Karpas-422 (cell line): ENCODE results near the gene PLD1. TPM values are rescaled to one million over a fixed set of nuclear protein-coding genes. Genes with fewer than 3 reads are reported as not detected.

Experiments
- DNase-seq: peaks from one replicate; pipeline ENCODE4 v3.0.0-alpha.2; 2015
- H2AFZ ChIP-seq: fragments of 200-600 bp; sonication (generic); 2 replicates; pipeline ENCODE4 v1.6.1; 2014; ENCODE audit warnings: antibody characterized with exemption, low read length, mixed read lengths
- H3K27ac ChIP-seq: fragments of 200-600 bp; sonication (generic); 2 replicates; pipeline ENCODE4 v1.5.1; 2014; ENCODE audit warnings: mild to moderate bottlenecking, low read length, moderate library complexity
- H3K27me3 ChIP-seq: fragments of 200-600 bp; sonication (generic); 2 replicates; pipeline ENCODE4 v1.6.1; 2014; ENCODE audit warnings: low read length, mixed read lengths
- H3K36me3 ChIP-seq: fragments of 200-600 bp; sonication (generic); 2 replicates; pipeline ENCODE4 v1.6.1; 2014; ENCODE audit warnings: low read length, mixed read lengths; ENCODE audit not compliant: insufficient read depth
- H3K4me1 ChIP-seq: fragments of 200-600 bp; sonication (generic); 2 replicates; pipeline ENCODE4 v1.6.1; 2014; ENCODE audit warnings: mild to moderate bottlenecking, low read length, mixed read lengths
- H3K4me2 ChIP-seq: fragments of 200-600 bp; sonication (generic); 2 replicates; pipeline ENCODE4 v1.6.1; 2014; ENCODE audit warnings: low read length, low read depth, mild to moderate bottlenecking; ENCODE audit not compliant: poor library complexity, severe bottlenecking
- H3K4me3 ChIP-seq: fragments of 200-600 bp; sonication (generic); 2 replicates; pipeline ENCODE4 v1.5.1; 2014; ENCODE audit warnings: mild to moderate bottlenecking, antibody characterized with exemption, low read length, mixed read lengths
- H3K79me2 ChIP-seq: fragments of 200-600 bp; sonication (generic); 2 replicates; pipeline ENCODE4 v1.6.1; 2014; ENCODE audit warnings: mild to moderate bottlenecking, low read length, mixed read lengths
- H3K9ac ChIP-seq: fragments of 200-600 bp; sonication (generic); 2 replicates; pipeline ENCODE4 v1.6.0; 2014; ENCODE audit warnings: low read length
- H3K9me2 ChIP-seq: fragments of 200-600 bp; sonication (generic), shearing (Covaris generic); replicated peaks from 2 replicates; pipeline ENCODE4 v1.6.0; 2014; ENCODE audit warnings: mild to moderate bottlenecking, low read length, moderate library complexity; ENCODE audit not compliant: insufficient read depth
- H3K9me3 ChIP-seq: fragments of 300-700, 200-600 bp; sonication (generic); 2 replicates; pipeline ENCODE4 v1.6.1; 2014; ENCODE audit warnings: low read length, mixed read lengths
- H4K20me1 ChIP-seq: fragments of 200-600 bp; sonication (generic); 2 replicates; pipeline ENCODE4 v1.6.1; 2014; ENCODE audit warnings: mild to moderate bottlenecking, antibody characterized with exemption, low read length, low read depth; ENCODE audit not compliant: insufficient read depth
- total RNA-seq: library from RNA; depleted of rRNA; stranded (reverse); fragments of >200 nt; shearing (Covaris generic); gene quantifications from 2 replicates; pipeline ENCODE4 v1.2.3, GENCODE V29; 2014; ENCODE audit warnings: low replicate concordance

Gene PLD1
- total RNA-seq, 1 experiment from 2014 or later: not detected

- no peaks in the 10 kb centered on the region for H3K79me2 ChIP-seq
- no peak overlapping the region for H3K9ac ChIP-seq
- no peaks in the 10 kb centered on the region for H3K36me3 ChIP-seq
Measured at GRCh38 chr3:171790574-171790897, 19.7 kb downstream of the PLD1 start.

GRCh38 chr3:171789759-171790505 lies 20.4 kb downstream of the PLD1 start:
- H4K20me1 ChIP-seq: no peaks in the 10 kb centered on the region
- no peaks in the 10 kb centered on the region for H3K27me3 ChIP-seq
- no peak overlapping the region for H2AFZ ChIP-seq
- no peak overlapping the region for H3K27ac ChIP-seq
- no peaks in the 10 kb centered on the region for H3K36me3 ChIP-seq
- H3K4me3 ChIP-seq: no peak overlapping the region
- DNase-seq: no peak
- H3K9ac ChIP-seq: no peak overlapping the region
- H3K79me2 ChIP-seq: no peaks in the 10 kb centered on the region
- no peak overlapping the region for H3K4me2 ChIP-seq
- H3K9me2 ChIP-seq: no peaks in the 10 kb centered on the region
- peaks cover 14% of the 10 kb centered on the region for H3K4me1 ChIP-seq
- H3K9me3 ChIP-seq: no peaks in the 10 kb centered on the region

More at GRCh38 chr3:171790574-171790897, 19.7 kb downstream of the PLD1 start:
- peaks cover 14% of the 10 kb centered on the region for H3K4me1 ChIP-seq
- H3K9me3 ChIP-seq: no peaks in the 10 kb centered on the region
- no peaks in the 10 kb centered on the region for H3K9me2 ChIP-seq
- H3K27me3 ChIP-seq: no peaks in the 10 kb centered on the region
- H2AFZ ChIP-seq: 0 out of 2 replicates have a peak overlapping the region, but pooled peaks have one; percentile 14
- DNase-seq: no peak
- no peaks in the 10 kb centered on the region for H4K20me1 ChIP-seq
- H3K4me3 ChIP-seq: no peak overlapping the region
- no peak overlapping the region for H3K4me2 ChIP-seq
- H3K27ac ChIP-seq: no peak overlapping the region

GRCh38 chr3:171788546-171789351 lies 21.5 kb downstream of the PLD1 start:
- no peak overlapping the region for H2AFZ ChIP-seq
- no peaks in the 10 kb centered on the region for H3K79me2 ChIP-seq
- H3K9me3 ChIP-seq: no peaks in the 10 kb centered on the region
- no peaks in the 10 kb centered on the region for H3K27me3 ChIP-seq
- peak overlapping the region; percentile 28 for H3K4me3 ChIP-seq
- DNase-seq: no peak
- H3K4me2 ChIP-seq: peak overlapping the region; percentile 33
- H3K27ac ChIP-seq: no peak overlapping the region
- no peaks in the 10 kb centered on the region for H4K20me1 ChIP-seq
- H3K36me3 ChIP-seq: no peaks in the 10 kb centered on the region
- H3K4me1 ChIP-seq: peaks cover 14% of the 10 kb centered on the region
- H3K9ac ChIP-seq: no peak overlapping the region
- H3K9me2 ChIP-seq: no peaks in the 10 kb centered on the region

GRCh38 chr3:171786997-171787396 lies 23.3 kb downstream of the PLD1 start:
- Histone ChIP-seq H3K27me3 (no peaks in the 10 kb centered on the region), H3K4me1 (peaks cover 14% of the 10 kb centered on the region), H3K9ac (no peak overlapping the region), H3K79me2 (no peaks in the 10 kb centered on the region), H2AFZ (no peak overlapping the region), H4K20me1 (no peaks in the 10 kb centered on the region), H3K4me2 (no peak overlapping the region), H3K4me3 (no peak overlapping the region), H3K27ac (no peak overlapping the region), H3K9me2 (no peaks in the 10 kb centered on the region), H3K9me3 (no peaks in the 10 kb centered on the region), H3K36me3 (no peaks in the 10 kb centered on the region)
- no peak for DNase-seq

- no peak for DNase-seq
- no peaks in the 10 kb centered on the region for H3K36me3 ChIP-seq
- no peak overlapping the region for H3K4me3 ChIP-seq
- no peak overlapping the region for H3K4me2 ChIP-seq
- peaks cover 14% of the 10 kb centered on the region for H3K4me1 ChIP-seq
- H3K9me2 ChIP-seq: no peaks in the 10 kb centered on the region
- no peak overlapping the region for H2AFZ ChIP-seq
- no peak overlapping the region for H3K9ac ChIP-seq
- H4K20me1 ChIP-seq: no peaks in the 10 kb centered on the region
- no peaks in the 10 kb centered on the region for H3K27me3 ChIP-seq
- H3K79me2 ChIP-seq: no peaks in the 10 kb centered on the region
- no peak overlapping the region for H3K27ac ChIP-seq
- no peaks in the 10 kb centered on the region for H3K9me3 ChIP-seq
Measured at GRCh38 chr3:171784937-171785336, 25.3 kb downstream of the PLD1 start.

GRCh38 chr3:171784387-171784786 lies 25.9 kb downstream of the PLD1 start:
- no peak overlapping the region for H3K27ac ChIP-seq
- H3K4me2 ChIP-seq: no peak overlapping the region
- H3K27me3 ChIP-seq: no peaks in the 10 kb centered on the region
- no peak overlapping the region for H3K4me3 ChIP-seq
- H3K36me3 ChIP-seq: no peaks in the 10 kb centered on the region
- H4K20me1 ChIP-seq: no peaks in the 10 kb centered on the region
- H3K79me2 ChIP-seq: no peaks in the 10 kb centered on the region
- H3K9ac ChIP-seq: no peak overlapping the region
- no peaks in the 10 kb centered on the region for H3K9me2 ChIP-seq
- no peak overlapping the region for H2AFZ ChIP-seq
- no peak for DNase-seq
- peaks cover 13% of the 10 kb centered on the region for H3K4me1 ChIP-seq
- H3K9me3 ChIP-seq: no peaks in the 10 kb centered on the region

- H2AFZ ChIP-seq: no peak overlapping the region
- no peaks in the 10 kb centered on the region for H3K9me3 ChIP-seq
- peaks cover 5% of the 10 kb centered on the region for H3K4me1 ChIP-seq
- DNase-seq: no peak
- no peak overlapping the region for H3K9ac ChIP-seq
- no peaks in the 10 kb centered on the region for H3K9me2 ChIP-seq
- no peak overlapping the region for H3K27ac ChIP-seq
- H3K79me2 ChIP-seq: no peaks in the 10 kb centered on the region
- no peaks in the 10 kb centered on the region for H4K20me1 ChIP-seq
- no peak overlapping the region for H3K4me3 ChIP-seq
- H3K27me3 ChIP-seq: no peaks in the 10 kb centered on the region
- H3K4me2 ChIP-seq: no peak overlapping the region
- no peaks in the 10 kb centered on the region for H3K36me3 ChIP-seq
Measured at GRCh38 chr3:171783626-171784025, 26.7 kb downstream of the PLD1 start.

GRCh38 chr3:171783086-171783485 lies 27.2 kb downstream of the PLD1 start:
- Histone ChIP-seq H3K4me2 (no peak overlapping the region), H3K27ac (no peak overlapping the region), H3K27me3 (no peaks in the 10 kb centered on the region), H2AFZ (no peak overlapping the region), H3K79me2 (no peaks in the 10 kb centered on the region), H4K20me1 (no peaks in the 10 kb centered on the region), H3K4me1 (no peaks in the 10 kb centered on the region; the same call in 1 of the 2 replicates), H3K9ac (no peak overlapping the region), H3K9me3 (no peaks in the 10 kb centered on the region), H3K4me3 (no peak overlapping the region), H3K9me2 (no peaks in the 10 kb centered on the region), H3K36me3 (no peaks in the 10 kb centered on the region)
- no peak for DNase-seq
